ENCODE measurements around the gene SPINK1. TPM values are rescaled to one million over a fixed set of nuclear protein-coding genes. Genes with fewer than 3 reads are reported as not detected.
A peak's percentile ranks its signal among the peaks of the same experiment; 100 is the strongest.
"Not testable (repeated sequence)": the region's sequence is repeated elsewhere in the genome, so short reads cannot be mapped to it uniquely, and the experiment has no call there.

The SPINK1 gene
- total RNA-seq, 1 experiment from 2014 or later, result 3.2 TPM

- no peaks in the 10 kb centered on the region for H3K27me3 ChIP-seq (ENCODE audit: control insufficient read depth, insufficient read depth, low read length)
- no peaks in the 10 kb centered on the region for H3K36me3 ChIP-seq (replicated peaks; ENCODE audit: control insufficient read depth, insufficient read depth, low read length)
- DNase-seq, result no peak
- no peak overlapping the region for H3K4me3 ChIP-seq (ENCODE audit: insufficient read depth, low read depth, low read length)
Observed at GRCh38 chr5:147842869-147843268, 11.4 kb upstream of the SPINK1 start.

GRCh38 chr5:147836439-147836838 lies 5.0 kb upstream of the SPINK1 start:
- H3K36me3 ChIP-seq (replicated peaks; ENCODE audit: control insufficient read depth, insufficient read depth, low read length), result no peaks in the 10 kb centered on the region
- no peaks in the 10 kb centered on the region for H3K27me3 ChIP-seq (ENCODE audit: control insufficient read depth, insufficient read depth, low read length)
- DNase-seq, result no peak
- H3K4me3 ChIP-seq (ENCODE audit: insufficient read depth, low read depth, low read length), result no peak overlapping the region

- DNase-seq, result no peak
- Histone ChIP-seq H3K4me3 (ENCODE audit: insufficient read depth, low read depth, low read length) (no peak overlapping the region), H3K27me3 (ENCODE audit: control insufficient read depth, insufficient read depth, low read length) (no peaks in the 10 kb centered on the region), H3K36me3 (replicated peaks; ENCODE audit: control insufficient read depth, insufficient read depth, low read length) (no peaks in the 10 kb centered on the region)
Observed at GRCh38 chr5:147835386-147835798, 3.9 kb upstream of the SPINK1 start.

GRCh38 chr5:147832541-147832940 lies 1.1 kb upstream of the SPINK1 start:
- H3K4me3 ChIP-seq (ENCODE audit: insufficient read depth, low read depth, low read length), result no peak overlapping the region
- no peaks in the 10 kb centered on the region for H3K27me3 ChIP-seq (ENCODE audit: control insufficient read depth, insufficient read depth, low read length)
- H3K36me3 ChIP-seq (replicated peaks; ENCODE audit: control insufficient read depth, insufficient read depth, low read length), result no peaks in the 10 kb centered on the region
- DNase-seq, result no peak

GRCh38 chr5:147830035-147830434 lies 1.4 kb downstream of the SPINK1 start:
- Histone ChIP-seq H3K4me3 (ENCODE audit: insufficient read depth, low read depth, low read length) (no peak overlapping the region), H3K27me3 (ENCODE audit: control insufficient read depth, insufficient read depth, low read length) (no peaks in the 10 kb centered on the region), H3K36me3 (replicated peaks; ENCODE audit: control insufficient read depth, insufficient read depth, low read length) (no peaks in the 10 kb centered on the region)
- no peak for DNase-seq

GRCh38 chr5:147827017-147827416 lies 4.5 kb downstream of the SPINK1 start:
- not testable (repeated sequence) for H3K4me3 ChIP-seq (ENCODE audit: insufficient read depth, low read depth, low read length); H3K36me3 ChIP-seq (replicated peaks; ENCODE audit: control insufficient read depth, insufficient read depth, low read length); H3K27me3 ChIP-seq (ENCODE audit: control insufficient read depth, insufficient read depth, low read length); DNase-seq

GRCh38 chr5:147826361-147826760 lies 5.1 kb downstream of the SPINK1 start:
- Histone ChIP-seq H3K27me3 (ENCODE audit: control insufficient read depth, insufficient read depth, low read length) (no peaks in the 10 kb centered on the region), H3K4me3 (ENCODE audit: insufficient read depth, low read depth, low read length) (no peak overlapping the region), H3K36me3 (replicated peaks; ENCODE audit: control insufficient read depth, insufficient read depth, low read length) (no peaks in the 10 kb centered on the region)
- DNase-seq, result no peak

GRCh38 chr5:147822686-147823491 lies 8.6 kb downstream of the SPINK1 start:
- peak; percentile 13 for DNase-seq
- H3K36me3 ChIP-seq (replicated peaks; ENCODE audit: control insufficient read depth, insufficient read depth, low read length), result no peaks in the 10 kb centered on the region
- H3K4me3 ChIP-seq (ENCODE audit: insufficient read depth, low read depth, low read length), result no peak overlapping the region
- H3K27me3 ChIP-seq (ENCODE audit: control insufficient read depth, insufficient read depth, low read length), result no peaks in the 10 kb centered on the region

- not testable (repeated sequence) for H3K4me3 ChIP-seq (ENCODE audit: insufficient read depth, low read depth, low read length); DNase-seq; H3K27me3 ChIP-seq (ENCODE audit: control insufficient read depth, insufficient read depth, low read length); H3K36me3 ChIP-seq (replicated peaks; ENCODE audit: control insufficient read depth, insufficient read depth, low read length)
Observed at GRCh38 chr5:147822222-147822621, 9.2 kb downstream of the SPINK1 start.

- no peak for DNase-seq
- Histone ChIP-seq H3K27me3 (ENCODE audit: control insufficient read depth, insufficient read depth, low read length) (no peaks in the 10 kb centered on the region), H3K36me3 (replicated peaks; ENCODE audit: control insufficient read depth, insufficient read depth, low read length) (no peaks in the 10 kb centered on the region), H3K4me3 (ENCODE audit: insufficient read depth, low read depth, low read length) (no peak overlapping the region)
Observed at GRCh38 chr5:147821766-147822165, 9.7 kb downstream of the SPINK1 start.

- H3K4me3 ChIP-seq (ENCODE audit: insufficient read depth, low read depth, low read length), result no peak overlapping the region
- no peaks in the 10 kb centered on the region for H3K27me3 ChIP-seq (ENCODE audit: control insufficient read depth, insufficient read depth, low read length)
- DNase-seq, result no peak
- H3K36me3 ChIP-seq (replicated peaks; ENCODE audit: control insufficient read depth, insufficient read depth, low read length), result no peaks in the 10 kb centered on the region
Observed at GRCh38 chr5:147819261-147819770, 12.2 kb downstream of the SPINK1 start.

GRCh38 chr5:147818290-147818689 lies 13.2 kb downstream of the SPINK1 start:
- no peaks in the 10 kb centered on the region for H3K36me3 ChIP-seq (replicated peaks; ENCODE audit: control insufficient read depth, insufficient read depth, low read length)
- no peak for DNase-seq

GRCh38 chr5:147813696-147814095 lies 17.8 kb downstream of the SPINK1 start:
- no peaks in the 10 kb centered on the region for H3K36me3 ChIP-seq (replicated peaks; ENCODE audit: control insufficient read depth, insufficient read depth, low read length)
- no peaks in the 10 kb centered on the region for H3K27me3 ChIP-seq (ENCODE audit: control insufficient read depth, insufficient read depth, low read length)
- no peak for DNase-seq

More at GRCh38 chr5:147818290-147818689, 13.2 kb downstream of the SPINK1 start:
- Histone ChIP-seq H3K4me3 (ENCODE audit: insufficient read depth, low read depth, low read length) (no peak overlapping the region), H3K27me3 (ENCODE audit: control insufficient read depth, insufficient read depth, low read length) (no peaks in the 10 kb centered on the region)

GRCh38 chr5:147809830-147810666 lies 21.4 kb downstream of the SPINK1 start:
- Histone ChIP-seq H3K36me3 (replicated peaks; ENCODE audit: control insufficient read depth, insufficient read depth, low read length) (no peaks in the 10 kb centered on the region), H3K27me3 (ENCODE audit: control insufficient read depth, insufficient read depth, low read length) (no peaks in the 10 kb centered on the region), H3K4me3 (ENCODE audit: insufficient read depth, low read depth, low read length) (no peak overlapping the region)
- no peak for DNase-seq

More at GRCh38 chr5:147813696-147814095, 17.8 kb downstream of the SPINK1 start:
- H3K4me3 ChIP-seq (ENCODE audit: insufficient read depth, low read depth, low read length), result no peak overlapping the region

- Histone ChIP-seq H3K36me3 (replicated peaks; ENCODE audit: control insufficient read depth, insufficient read depth, low read length) (no peaks in the 10 kb centered on the region), H3K4me3 (ENCODE audit: insufficient read depth, low read depth, low read length) (no peak overlapping the region), H3K27me3 (ENCODE audit: control insufficient read depth, insufficient read depth, low read length) (no peaks in the 10 kb centered on the region)
- no peak for DNase-seq
Observed at GRCh38 chr5:147805030-147805454, 26.4 kb downstream of the SPINK1 start.
